Activated B cell treated with CpG ODN at 0.5 μM for 24 hours (primary cell): Measurements from ENCODE around the gene MS4A14. TPM values are rescaled to one million over a fixed set of nuclear protein-coding genes. Genes with fewer than 3 reads are reported as not detected.

ENCODE experiments used
- ATAC-seq: fragments of 200-7000 bp; cut with Tn5 transposase; one replicate; pipeline ENCODE4 v1.10.0; 2021; ENCODE audit warnings: low read depth, mild to moderate bottlenecking, moderate library complexity
- CTCF ChIA-PET: fragments of 350-600 bp; sonication (Branson Sonifier 250); formaldehyde crosslinking; loops from one replicate; lab custom pipeline; 2021; ENCODE audit warnings: antibody characterized with exemption; lab: Charles Lee
- POLR2A ChIA-PET: fragments of 350-600 bp; sonication (Branson Sonifier 250); formaldehyde crosslinking; loops from one replicate; lab custom pipeline; 2021; ENCODE audit warnings: antibody characterized with exemption; lab: Charles Lee
- DNase-seq: peaks from one replicate; pipeline ENCODE4 v3.0.0; 2022
- H3K27ac Mint-ChIP-seq: one replicate; pipeline ENCODE4 v1.8.0; 2020; ENCODE audit warnings: mixed read lengths
- H3K27me3 Mint-ChIP-seq: one replicate; pipeline ENCODE4 v1.8.0; 2021; ENCODE audit warnings: mixed read lengths
- H3K36me3 Mint-ChIP-seq: one replicate; pipeline ENCODE4 v1.8.0; 2021; ENCODE audit warnings: low read depth, mixed read lengths
- H3K4me1 Mint-ChIP-seq: one replicate; pipeline ENCODE4 v1.8.0; 2021; ENCODE audit warnings: mixed read lengths
- H3K4me3 Mint-ChIP-seq: one replicate; pipeline ENCODE4 v1.8.0; 2020; ENCODE audit warnings: mild to moderate bottlenecking, mixed read lengths
- H3K9me3 Mint-ChIP-seq: one replicate; pipeline ENCODE4 v1.8.0; 2020; ENCODE audit warnings: mixed read lengths
- CTCF ChIP-seq: fragments of 200-600 bp; IDR thresholded peaks from one replicate; pipeline ENCODE4 v1.8.0; 2022; ENCODE audit warnings: antibody characterized with exemption, mild to moderate bottlenecking
- intact Hi-C: fragments of 100-400 bp; cut with micrococcal nuclease; formaldehyde crosslinking; loops from one replicate; pipeline ENCODE4 v1.15.1; 2024
- total RNA-seq: library from RNA; stranded (reverse); gene quantifications from 2 replicates; pipeline ENCODE4 v1.2.3, GENCODE V29; 2022

Gene MS4A14
- total RNA-seq, 1 donor from 2014 or later: 4.9 TPM

DNA sequence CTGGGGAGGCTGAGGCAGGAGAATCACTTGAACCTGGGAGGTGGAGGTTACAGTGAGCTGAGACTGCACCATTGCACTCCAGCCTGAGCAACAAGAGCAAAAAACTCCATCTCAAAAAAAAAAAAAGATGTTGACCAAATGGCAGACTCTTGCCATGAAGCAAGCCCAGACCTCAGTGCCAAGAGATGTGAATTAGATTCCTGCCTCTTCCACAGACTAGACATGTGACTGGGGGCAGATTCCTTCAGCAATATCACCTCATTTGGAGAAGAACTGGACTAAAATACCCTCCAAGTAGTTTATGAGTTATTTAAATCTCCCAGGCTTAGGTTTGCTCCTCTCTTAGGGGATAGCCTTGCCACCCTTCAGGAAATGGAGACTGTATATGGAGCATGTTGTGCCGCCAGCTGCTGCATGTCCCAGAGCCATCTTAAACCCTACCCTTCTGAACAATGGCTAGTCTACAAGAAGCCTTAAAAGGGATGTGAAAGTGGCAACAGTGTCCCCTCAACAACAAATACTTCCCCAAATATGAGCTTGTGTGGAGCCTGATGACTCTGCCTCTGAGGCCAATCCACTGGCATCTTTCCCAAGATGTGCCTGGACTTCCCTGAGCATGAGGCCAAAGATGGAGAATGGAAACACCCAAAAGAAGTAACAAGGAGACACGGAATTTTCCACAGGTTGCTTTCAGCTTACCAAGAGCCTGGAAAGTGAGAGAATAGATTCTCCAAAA, 18.7 kb upstream of the MS4A14 start:
- ChIA-PET CTCF (interaction anchor here (0.8 to 3.6 kb wide), 3 partner anchors 14 to 80 kb away, joined by 3 to 15 read pairs (median 7); partner anchors contain the start of gene MS4A1), POLR2A (interaction anchor here (1.0 to 8.8 kb wide), 12 partner anchors 9 to 646 kb away, joined by 3 to 179 read pairs (median 9); partner anchors contain the start of genes MS4A1 and MS4A14)
- DNase-seq (no peak), ATAC-seq (peak; percentile 68)
- Mint-ChIP-seq H3K9me3 (peaks cover 3% of the 10 kb centered on the region), H3K36me3 (peaks cover 15% of the 10 kb centered on the region), H3K4me1 (peaks cover 92% of the 10 kb centered on the region), H3K27me3 (no peaks in the 10 kb centered on the region), H3K27ac (peak overlapping the region; percentile 99), H3K4me3 (peak overlapping the region; percentile 90)
- TF ChIP-seq CTCF: no peak
- intact Hi-C loops: loop anchor here (1.0 kb wide), 6 partner anchors 10 to 100 kb away; partner anchors contain the start of genes MS4A1 and MS4A14

DNA sequence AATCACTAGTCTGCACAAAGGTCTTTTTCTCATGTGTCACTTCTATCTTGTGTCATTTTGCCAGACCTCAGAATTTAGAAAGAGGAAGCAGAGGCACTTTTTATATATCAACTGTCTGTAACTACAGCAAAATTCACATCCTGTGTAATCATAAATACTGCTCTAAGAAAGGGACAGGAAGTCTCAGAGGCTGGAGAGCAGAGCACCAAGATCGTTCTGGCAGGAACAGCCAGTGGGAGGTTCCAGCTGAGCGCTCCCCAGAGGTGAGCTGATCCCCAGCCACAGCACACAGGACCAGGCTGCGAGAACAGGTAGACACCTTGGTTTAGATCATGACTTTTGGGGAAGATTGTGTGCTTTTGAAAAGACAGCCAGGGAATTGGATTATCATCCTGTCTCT, 17.9 kb upstream of the MS4A14 start, which contains the start of gene MS4A7:
Gene MS4A7 (plus strand): TSS at position 179 of the 400 bp plus-strand sequence. CDS start 4,610 bp downstream, outside the sequence.
- no peak for TF ChIP-seq CTCF
- H3K4me1 Mint-ChIP-seq: peaks cover 84% of the 10 kb centered on the region
- H3K27me3 Mint-ChIP-seq: no peaks in the 10 kb centered on the region
- H3K9me3 Mint-ChIP-seq: peaks cover 3% of the 10 kb centered on the region
- H3K4me3 Mint-ChIP-seq: peak within 1 kb of the TSS; percentile 90
- ChIA-PET CTCF (interaction anchor here (1.7 to 3.6 kb wide), 2 partner anchors 15 to 79 kb away, joined by 7 to 15 read pairs; no protein-coding TSS in a partner anchor), POLR2A (interaction anchor here (0.6 to 8.8 kb wide), 15 partner anchors 10 to 645 kb away, joined by 3 to 179 read pairs (median 6); partner anchors contain the start of genes MS4A1 and MS4A14)
- intact Hi-C loops: loop anchor here (1.0 kb wide), 6 partner anchors 11 to 99 kb away; partner anchors contain the start of genes MS4A1 and MS4A14
- ATAC-seq: peak; percentile 85
- H3K36me3 Mint-ChIP-seq: peaks cover 16% of the 10 kb centered on the region
- peak; percentile 41 for DNase-seq
- H3K27ac Mint-ChIP-seq: peak within 1 kb of the TSS; percentile 99

- no peak for TF ChIP-seq CTCF
- CTCF ChIA-PET: interaction anchor here (1.2 kb wide), 1 partner anchor 24 kb away, joined by 3 read pairs; no protein-coding TSS in a partner anchor
- POLR2A ChIA-PET: interaction anchor here (1.0 to 4.5 kb wide), 5 partner anchors 9 to 87 kb away, joined by 3 to 50 read pairs (median 14); partner anchors contain the start of genes MS4A1 and MS4A7
- H3K9me3 Mint-ChIP-seq: peaks cover 3% of the 10 kb centered on the region
- H3K27ac Mint-ChIP-seq: peak overlapping the region; percentile 88
- H3K4me1 Mint-ChIP-seq: peaks cover 49% of the 10 kb centered on the region
- DNase-seq (no peak), ATAC-seq (peak; percentile 92)
- intact Hi-C loops: loop anchor here (1.0 kb wide), 3 partner anchors 11 to 66 kb away; partner anchors contain the start of genes MS4A1 and MS4A7
- H3K27me3 Mint-ChIP-seq: no peaks in the 10 kb centered on the region
- H3K36me3 Mint-ChIP-seq: peaks cover 53% of the 10 kb centered on the region
- H3K4me3 Mint-ChIP-seq: peak overlapping the region; percentile 58
Measured at GRCh38 chr11:60389279-60389910, 6.9 kb upstream of the MS4A14 start.

DNA sequence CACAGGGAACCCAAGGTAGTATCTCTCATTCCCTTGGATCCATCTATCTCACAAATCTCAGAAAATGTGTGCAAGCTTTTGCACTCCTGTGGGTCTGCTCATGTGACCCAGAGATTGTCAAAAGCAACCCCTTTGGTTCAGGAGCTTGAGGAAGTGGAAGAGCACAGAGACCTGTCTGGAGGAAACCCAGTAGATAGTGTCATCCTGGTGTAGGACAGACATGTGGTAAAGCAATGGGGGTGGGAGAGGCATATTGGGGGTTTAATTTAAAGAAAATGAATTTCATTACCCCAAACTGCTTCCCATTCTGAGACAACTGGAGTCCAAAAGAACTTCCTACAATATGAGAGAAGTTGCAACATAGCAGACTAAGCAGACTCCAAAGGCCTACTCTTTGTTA, 5.8 kb upstream of the MS4A14 start:
- no peaks in the 10 kb centered on the region for H3K27me3 Mint-ChIP-seq
- H3K9me3 Mint-ChIP-seq: peaks cover 3% of the 10 kb centered on the region
- H3K27ac Mint-ChIP-seq: peak overlapping the region; percentile 88
- no peak for DNase-seq
- no peak overlapping the region for H3K4me3 Mint-ChIP-seq
- ATAC-seq: no peak
- H3K4me1 Mint-ChIP-seq: peaks cover 54% of the 10 kb centered on the region
- intact Hi-C loops: no loop called here
- no peak for TF ChIP-seq CTCF
- peaks cover 44% of the 10 kb centered on the region for H3K36me3 Mint-ChIP-seq
- ChIA-PET CTCF (no interaction called here), POLR2A (interaction anchor here (1.6 to 4.5 kb wide), 3 partner anchors 12 to 66 kb away, joined by 3 to 50 read pairs (median 15); partner anchors contain the start of genes MS4A1 and MS4A7)
